IPS-15b (cell line): Measurements from ENCODE around the gene PARP4.
"Not testable (repeated sequence)": the region's sequence is repeated elsewhere in the genome, so short reads cannot be mapped to it uniquely, and the experiment has no call there.

Source experiments
- H3K27me3 ChIP-seq: one replicate; pipeline ENCODE4 v1.6.1; 2013; ENCODE audit warnings: low read length; ENCODE audit not compliant: control insufficient read depth, insufficient read depth
- H3K36me3 ChIP-seq: one replicate; pipeline ENCODE4 v1.6.1; 2013; ENCODE audit warnings: low read length; ENCODE audit not compliant: control insufficient read depth, insufficient read depth
- H3K4me1 ChIP-seq: one replicate; pipeline ENCODE4 v1.6.1; 2013; ENCODE audit warnings: mild to moderate bottlenecking, low read length; ENCODE audit not compliant: control insufficient read depth, insufficient read depth
- H3K4me3 ChIP-seq: one replicate; pipeline ENCODE4 v1.5.1; 2013; ENCODE audit warnings: low read depth, low read length
- H3K9ac ChIP-seq: one replicate; pipeline ENCODE4 v1.6.1; 2013; ENCODE audit warnings: low read depth, mild to moderate bottlenecking, low read length
- H3K9me3 ChIP-seq: one replicate; pipeline ENCODE4 v1.6.1; 2013; ENCODE audit warnings: mild to moderate bottlenecking, low read length; ENCODE audit not compliant: control insufficient read depth, insufficient read depth

Gene PARP4

DNA sequence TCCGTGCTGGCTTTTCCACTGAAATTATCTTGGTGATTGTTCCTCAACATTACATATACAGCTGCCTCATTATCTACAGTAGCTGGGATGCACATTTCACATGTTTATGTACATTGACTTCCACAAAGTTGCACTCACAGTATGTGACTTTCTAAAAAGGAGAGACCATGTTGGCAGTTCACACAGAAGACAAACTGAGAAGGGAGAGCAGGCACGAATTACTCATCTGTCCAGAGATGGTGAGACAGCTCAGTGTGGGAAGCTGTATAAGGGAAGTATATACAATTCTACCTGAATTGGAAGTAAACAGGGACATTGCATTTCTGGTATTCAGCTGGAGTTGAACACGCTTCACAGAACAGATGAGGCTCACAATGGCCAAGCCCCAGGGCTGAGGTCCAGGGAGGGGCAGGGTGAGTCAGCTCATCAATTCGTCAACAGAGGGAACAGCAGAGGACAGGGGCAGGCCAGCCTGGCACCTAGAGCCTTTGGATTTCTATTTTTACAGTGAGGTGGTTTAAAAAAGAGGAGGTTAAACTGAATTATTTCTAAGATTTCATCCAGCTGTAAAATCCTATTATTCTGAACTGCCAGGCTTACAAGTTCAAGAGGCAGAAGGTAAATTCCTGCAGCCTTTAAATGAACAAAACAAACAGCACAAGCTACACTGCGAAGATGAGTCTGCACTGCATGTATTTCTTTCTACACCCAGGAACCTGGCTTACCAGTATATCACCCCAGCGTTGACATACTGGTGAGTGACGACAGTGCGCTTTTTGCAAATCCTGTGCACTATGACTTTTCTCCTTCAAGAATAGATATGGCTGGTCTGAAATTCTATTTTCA is 9.8 kb downstream of the PARP4 start:
- no peak overlapping the region for H3K4me3 ChIP-seq
- no peaks in the 10 kb centered on the region for H3K4me1 ChIP-seq
- no peaks in the 10 kb centered on the region for H3K9me3 ChIP-seq
- no peak overlapping the region for H3K9ac ChIP-seq
- peaks cover 3% of the 10 kb centered on the region for H3K36me3 ChIP-seq
- H3K27me3 ChIP-seq, result no peaks in the 10 kb centered on the region

DNA sequence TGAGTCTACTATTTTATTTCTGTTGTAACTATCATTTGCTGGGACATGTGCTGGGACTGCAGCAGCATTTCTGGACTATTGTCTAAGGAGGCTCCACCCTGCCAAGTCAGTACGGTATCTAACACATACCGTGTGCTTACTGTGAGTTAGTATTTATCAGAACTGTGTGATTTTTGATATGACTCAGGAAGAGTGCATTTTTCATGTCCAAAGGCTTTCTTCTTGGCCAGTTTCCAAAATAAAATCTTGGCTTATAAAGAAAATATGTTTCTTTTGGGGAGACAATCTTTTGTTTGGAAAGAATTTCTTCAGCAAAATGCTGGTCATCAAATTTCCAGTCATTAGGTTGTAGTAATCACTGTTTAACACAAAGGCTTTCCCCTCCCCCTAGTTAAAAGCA is 11.6 kb downstream of the PARP4 start:
- no peak overlapping the region for H3K4me3 ChIP-seq
- no peaks in the 10 kb centered on the region for H3K9me3 ChIP-seq
- H3K36me3 ChIP-seq, result peaks cover 5% of the 10 kb centered on the region
- H3K27me3 ChIP-seq, result no peaks in the 10 kb centered on the region
- H3K4me1 ChIP-seq, result no peaks in the 10 kb centered on the region
- H3K9ac ChIP-seq, result no peak overlapping the region

DNA sequence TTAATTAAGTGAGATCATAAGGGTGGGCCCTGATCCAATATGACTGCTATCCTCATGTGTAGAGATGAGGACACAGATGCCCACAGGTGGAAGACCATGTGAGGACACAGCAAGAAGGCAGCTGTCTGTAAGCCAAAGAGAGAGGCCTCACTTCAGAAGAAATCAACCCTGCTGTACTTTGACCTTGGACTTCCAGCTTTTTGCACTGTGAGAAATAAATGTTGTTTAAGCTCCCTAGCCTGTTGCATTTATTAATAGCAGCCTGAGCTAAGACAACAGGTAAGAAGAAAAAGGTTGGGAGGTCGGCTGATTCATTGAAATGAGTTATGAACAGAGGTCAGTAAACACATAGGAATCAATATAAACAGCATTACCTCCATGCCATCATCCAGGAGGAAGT is 14.8 kb downstream of the PARP4 start:
- no peak overlapping the region for H3K4me3 ChIP-seq
- H3K36me3 ChIP-seq, result peaks cover 10% of the 10 kb centered on the region
- H3K9ac ChIP-seq, result no peak overlapping the region
- no peaks in the 10 kb centered on the region for H3K4me1 ChIP-seq
- H3K27me3 ChIP-seq, result no peaks in the 10 kb centered on the region
- H3K9me3 ChIP-seq, result no peaks in the 10 kb centered on the region

DNA sequence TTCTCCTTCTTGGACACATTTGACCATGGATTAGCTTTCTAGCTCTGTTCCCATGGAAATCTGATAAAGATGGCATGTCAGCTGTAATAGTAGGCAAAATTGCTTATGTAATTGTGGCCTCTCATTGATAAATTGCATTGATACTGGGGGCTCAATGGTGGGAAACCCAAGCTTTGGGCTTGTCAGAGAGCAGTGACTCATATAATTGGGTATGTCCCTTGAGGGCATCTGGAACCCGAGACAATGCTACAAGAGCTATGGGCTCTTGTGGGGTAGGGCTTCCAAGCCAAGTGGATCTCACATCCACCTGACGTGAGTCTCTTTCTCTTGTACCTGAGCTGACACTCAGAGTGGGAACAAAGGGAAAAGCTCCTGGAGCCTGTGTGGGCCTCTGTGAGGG is 16.3 kb downstream of the PARP4 start:
- not testable (repeated sequence) for H3K9ac ChIP-seq, H3K27me3 ChIP-seq, H3K4me3 ChIP-seq, H3K9me3 ChIP-seq, H3K4me1 ChIP-seq
- H3K36me3 ChIP-seq, result peaks cover 17% of the 10 kb centered on the region

DNA sequence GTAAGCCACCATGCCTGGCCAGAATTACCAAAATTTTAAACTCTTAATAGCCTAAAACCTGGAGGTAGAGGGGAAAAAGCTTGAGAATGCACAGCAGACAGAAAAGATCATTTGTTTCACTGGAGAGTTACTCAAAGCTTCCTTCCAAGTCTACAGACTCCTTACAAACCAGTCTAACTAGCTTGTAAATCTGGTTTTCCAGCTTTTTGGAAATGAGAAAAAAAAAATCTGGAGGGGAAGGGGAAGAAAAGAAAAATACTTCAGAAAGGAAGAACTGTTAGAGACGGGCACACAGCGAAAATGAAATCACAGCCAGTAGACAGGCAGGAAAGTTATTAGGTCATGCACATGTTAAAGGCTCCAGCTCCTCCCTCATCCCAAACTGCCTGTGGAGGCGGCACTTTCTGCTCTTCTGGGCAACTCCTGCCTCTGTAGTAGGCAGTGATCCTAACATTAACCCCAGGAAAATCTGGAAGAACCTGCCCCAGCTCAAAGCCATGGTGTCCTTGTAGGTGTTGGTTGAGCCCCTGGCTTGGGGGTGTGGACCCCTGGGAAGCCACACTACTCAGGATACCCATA is 17.3 kb downstream of the PARP4 start:
- Histone ChIP-seq H3K4me3 (no peak overlapping the region), H3K36me3 (peaks cover 14% of the 10 kb centered on the region)

DNA sequence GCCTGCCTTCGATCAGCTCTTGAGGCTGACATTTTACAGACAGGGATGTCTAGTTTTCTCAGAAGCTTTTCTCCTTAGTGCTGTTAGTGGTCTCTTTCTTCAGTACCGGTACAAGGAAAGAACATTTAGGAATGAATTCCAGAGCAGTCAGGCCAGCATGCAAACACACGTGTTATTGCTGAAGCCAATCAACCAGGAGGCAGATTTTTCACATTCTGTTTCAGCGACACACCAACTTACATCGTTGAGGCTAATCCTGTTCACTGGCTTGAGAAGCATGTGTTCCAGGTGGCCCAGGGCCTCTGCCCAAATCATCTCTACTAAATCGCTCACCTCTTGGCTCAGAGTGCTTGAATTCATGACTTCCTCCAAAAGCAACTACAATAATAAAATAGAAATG is 19.2 kb downstream of the PARP4 start:
- H3K4me1 ChIP-seq, result no peaks in the 10 kb centered on the region
- H3K4me3 ChIP-seq, result no peak overlapping the region
- H3K36me3 ChIP-seq, result peaks cover 16% of the 10 kb centered on the region
- no peak overlapping the region for H3K9ac ChIP-seq
- H3K27me3 ChIP-seq, result no peaks in the 10 kb centered on the region
- H3K9me3 ChIP-seq, result no peaks in the 10 kb centered on the region

More for the DNA sequence above, 17.3 kb downstream of the PARP4 start:
- no peak overlapping the region for H3K9ac ChIP-seq
- H3K4me1 ChIP-seq, result no peaks in the 10 kb centered on the region
- H3K9me3 ChIP-seq, result no peaks in the 10 kb centered on the region
- no peaks in the 10 kb centered on the region for H3K27me3 ChIP-seq

DNA sequence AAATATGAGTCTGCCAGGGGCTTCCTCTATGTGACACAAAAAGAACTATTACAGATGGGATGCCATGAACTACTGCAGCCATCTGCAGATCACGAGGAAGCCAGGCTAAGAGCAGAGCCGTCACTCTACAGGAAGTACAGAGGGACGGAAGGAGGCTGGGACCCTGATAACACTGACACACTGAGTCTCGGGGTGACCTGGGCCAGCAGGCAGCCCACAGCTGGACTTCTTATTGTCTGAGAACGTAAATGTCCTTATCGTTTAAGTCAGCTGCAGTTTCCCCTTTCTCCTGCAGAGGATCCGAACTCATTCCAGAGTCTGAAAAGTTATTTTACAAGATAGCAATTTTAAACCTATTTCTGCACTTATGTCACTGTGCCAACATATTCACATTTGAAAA is 20.7 kb downstream of the PARP4 start:
- H3K4me3 ChIP-seq, result no peak overlapping the region
- no peaks in the 10 kb centered on the region for H3K27me3 ChIP-seq
- no peak overlapping the region for H3K9ac ChIP-seq
- H3K4me1 ChIP-seq, result no peaks in the 10 kb centered on the region
- H3K9me3 ChIP-seq, result no peaks in the 10 kb centered on the region
- peaks cover 14% of the 10 kb centered on the region for H3K36me3 ChIP-seq

DNA sequence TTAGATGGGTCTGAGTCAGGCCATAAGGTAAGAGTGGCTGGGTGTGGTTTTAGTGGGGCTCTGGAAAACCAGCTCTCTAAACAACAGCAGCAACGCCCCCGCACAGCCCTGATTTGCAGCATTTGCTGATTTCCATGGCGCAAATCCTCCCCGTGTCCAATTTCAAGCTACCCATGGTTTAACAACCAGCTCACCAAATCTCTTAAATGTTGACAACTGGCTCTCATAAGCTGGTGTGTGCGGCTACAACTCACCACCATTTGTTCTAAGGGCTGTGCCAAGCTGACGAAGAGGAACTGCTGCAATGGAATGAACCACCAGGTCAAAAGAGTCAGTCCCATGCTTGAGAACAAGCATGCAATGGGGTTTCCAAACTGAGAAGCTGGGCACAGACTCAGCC is 22.9 kb downstream of the PARP4 start:
- H3K4me1 ChIP-seq, result no peaks in the 10 kb centered on the region
- H3K9me3 ChIP-seq, result no peaks in the 10 kb centered on the region
- H3K36me3 ChIP-seq, result peaks cover 14% of the 10 kb centered on the region
- H3K27me3 ChIP-seq, result no peaks in the 10 kb centered on the region
- no peak overlapping the region for H3K9ac ChIP-seq
- no peak overlapping the region for H3K4me3 ChIP-seq

DNA sequence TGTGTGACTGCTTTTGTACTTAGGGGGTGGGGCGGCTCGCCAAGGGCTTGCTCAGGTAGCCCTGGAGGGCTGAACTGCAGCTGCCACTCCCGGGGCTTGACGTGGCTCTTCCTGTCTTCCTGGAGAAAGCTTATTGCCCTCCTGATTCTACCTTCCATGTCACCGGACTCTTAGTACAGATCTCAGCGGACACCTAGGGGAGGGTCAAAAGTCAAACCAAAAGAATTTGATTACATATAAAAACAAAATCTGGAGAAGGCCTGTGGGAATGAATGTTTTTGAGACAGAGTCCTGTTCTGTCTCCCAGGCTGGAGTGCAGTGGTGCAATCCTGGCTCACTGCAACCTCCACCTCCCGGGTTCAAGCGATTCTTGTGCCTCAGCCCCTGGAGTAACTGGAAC is 24.5 kb downstream of the PARP4 start:
- not testable (repeated sequence) for H3K9ac ChIP-seq, H3K36me3 ChIP-seq, H3K27me3 ChIP-seq, H3K9me3 ChIP-seq, H3K4me3 ChIP-seq, H3K4me1 ChIP-seq

DNA sequence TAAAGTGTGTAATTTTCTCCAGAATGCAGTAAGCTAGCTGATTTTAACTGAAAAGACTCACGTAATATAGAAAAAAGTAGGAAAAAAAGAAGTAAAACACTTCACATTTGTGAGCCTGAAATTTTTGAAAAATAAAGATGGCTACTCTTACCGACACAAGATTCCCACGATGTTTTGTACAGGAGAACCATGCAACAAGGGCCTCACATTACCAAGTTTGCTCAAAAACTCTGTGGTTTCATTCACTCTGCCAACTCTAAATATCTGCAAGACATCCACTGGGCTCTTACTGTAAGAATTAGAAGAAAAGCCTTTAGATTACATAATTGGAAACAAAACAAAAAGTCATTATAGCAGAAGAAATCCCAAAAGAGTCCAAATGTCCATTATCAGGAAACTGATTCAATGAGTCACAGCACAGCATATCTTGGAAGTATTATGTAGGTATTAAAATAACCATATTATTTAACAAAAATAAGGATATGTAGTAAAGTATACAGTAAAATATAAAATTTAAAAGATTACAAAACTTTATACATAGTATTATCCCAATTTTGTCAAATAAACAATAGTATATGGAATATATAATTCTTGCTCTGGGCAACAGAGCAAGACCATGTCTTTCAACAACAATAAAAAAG is 26.4 kb downstream of the PARP4 start:
- not testable (repeated sequence) for H3K4me3 ChIP-seq, H3K9ac ChIP-seq, H3K36me3 ChIP-seq, H3K27me3 ChIP-seq, H3K9me3 ChIP-seq, H3K4me1 ChIP-seq

DNA sequence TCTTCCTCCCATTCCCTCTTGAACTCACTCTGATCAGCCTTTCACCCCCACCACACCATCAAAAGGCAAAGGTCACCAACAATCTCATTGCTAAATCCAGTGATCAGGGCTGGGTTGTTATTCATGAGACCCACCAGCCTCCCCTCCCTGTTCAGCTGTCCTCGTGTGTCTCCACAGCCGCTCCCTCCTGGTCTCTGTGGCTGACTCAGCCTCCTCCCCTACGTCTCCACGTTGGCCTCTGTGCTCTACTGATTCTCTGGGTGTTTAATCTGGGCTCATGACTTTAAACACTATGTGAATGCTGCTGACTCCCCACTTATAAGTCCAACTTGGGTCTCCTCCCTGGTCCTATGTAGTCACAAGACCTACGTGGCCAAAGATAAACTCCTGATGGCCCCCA is 38.9 kb downstream of the PARP4 start:
- Histone ChIP-seq H3K36me3 (peaks cover 4% of the 10 kb centered on the region), H3K9ac (no peak overlapping the region), H3K27me3 (no peaks in the 10 kb centered on the region), H3K9me3 (no peaks in the 10 kb centered on the region), H3K4me1 (no peaks in the 10 kb centered on the region), H3K4me3 (no peak overlapping the region)

DNA sequence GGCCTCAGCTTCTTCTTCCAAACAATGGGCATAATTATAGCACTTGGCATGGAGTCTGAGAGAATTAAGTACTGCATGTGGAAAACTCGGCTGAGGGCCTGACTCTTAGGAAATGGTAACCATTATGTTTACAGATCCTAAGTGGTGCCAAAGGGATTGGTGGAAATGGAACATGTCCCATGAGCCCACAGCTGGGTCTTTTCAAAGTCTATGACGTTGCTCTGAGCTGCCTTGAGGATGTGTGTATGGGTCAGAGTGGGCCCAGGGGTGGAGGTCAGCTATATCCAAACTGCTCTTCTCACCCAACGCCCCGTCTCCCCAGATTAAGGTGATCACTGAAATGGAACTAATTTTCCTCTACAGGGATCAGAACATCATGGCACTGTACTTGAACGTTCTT is 40.4 kb downstream of the PARP4 start:
- H3K9me3 ChIP-seq, H3K4me3 ChIP-seq, H3K36me3 ChIP-seq, H3K4me1 ChIP-seq, H3K9ac ChIP-seq, H3K27me3 ChIP-seq: not testable (repeated sequence)
